ENCODE data around the gene OR2C3.
"Not testable (repeated sequence)": the region's sequence is repeated elsewhere in the genome, so short reads cannot be mapped to it uniquely, and the experiment has no call there.

OR2C3 gene

GRCh38 chr1:247517795-247518612 is 18.2 kb downstream of the OR2C3 start:
- DNase-seq = no peak

GRCh38 chr1:247506831-247507230 is 29.4 kb downstream of the OR2C3 start:
- DNase-seq = no peak

GRCh38 chr1:247500865-247501264 is 35.4 kb downstream of the OR2C3 start:
- no peak for DNase-seq

- DNase-seq = no peak
Observed at GRCh38 chr1:247496581-247497285, 39.5 kb downstream of the OR2C3 start.

GRCh38 chr1:247494767-247495166 is 41.5 kb downstream of the OR2C3 start:
- no peak for DNase-seq

GRCh38 chr1:247493106-247493505 is 43.1 kb downstream of the OR2C3 start:
- DNase-seq = no peak

GRCh38 chr1:247491328-247491727 is 44.9 kb downstream of the OR2C3 start:
- no peak for DNase-seq

GRCh38 chr1:247487057-247487456 is 49.2 kb downstream of the OR2C3 start:
- peak; percentile 62 for DNase-seq

GRCh38 chr1:247482747-247483146 is 53.5 kb downstream of the OR2C3 start:
- no peak for DNase-seq

- not testable (repeated sequence) for DNase-seq
Observed at GRCh38 chr1:247476328-247477058, 59.7 kb downstream of the OR2C3 start.

- DNase-seq = no peak
Observed at GRCh38 chr1:247475793-247476192, 60.4 kb downstream of the OR2C3 start.

Measured in activated CD8-positive, alpha-beta memory T cell treated with anti-CD3 and anti-CD28 coated beads for 24 hours (primary cell).